GM12891 (cell line): Measurements from ENCODE around the gene SLC43A1.

Source experiments
- DNase-seq: peaks from one replicate; pipeline ENCODE4 v3.0.0; 2011; ENCODE audit warnings: low spot score; ENCODE audit not compliant: insufficient read length
- FAIRE-seq: peaks from 2 replicates; lab custom pipeline; 2011; peaks lifted over from hg19 to GRCh38; lab: Jason Lieb, UNC
- PAX5 ChIP-seq: IDR thresholded peaks from 2 replicates; pipeline ENCODE4 v1.6.1; 2011; ENCODE audit warnings: low read length, moderate library complexity, mild to moderate bottlenecking; ENCODE audit not compliant: insufficient read depth, severe bottlenecking
- POLR2A ChIP-seq: IDR thresholded peaks from 2 replicates; pipeline ENCODE4 v1.6.1; 2011; ENCODE audit warnings: low read depth, low read length, control low read depth
- POLR2AphosphoS5 ChIP-seq: IDR thresholded peaks from 2 replicates; pipeline ENCODE4 v1.6.1; 2011; ENCODE audit warnings: low read depth, low read length, control low read depth
- POU2F2 ChIP-seq: IDR thresholded peaks from 2 replicates; pipeline ENCODE4 v1.6.1; 2011; ENCODE audit warnings: low read depth, mild to moderate bottlenecking, control low read depth, low read length, moderate library complexity
- SPI1 ChIP-seq: IDR thresholded peaks from 2 replicates; pipeline ENCODE4 v1.6.1; 2011; ENCODE audit warnings: low read depth, low read length, control low read depth
- TAF1 ChIP-seq: IDR thresholded peaks from 2 replicates; pipeline ENCODE4 v1.6.1; 2011; ENCODE audit warnings: low read depth, low read length, control low read depth

The SLC43A1 gene

DNA sequence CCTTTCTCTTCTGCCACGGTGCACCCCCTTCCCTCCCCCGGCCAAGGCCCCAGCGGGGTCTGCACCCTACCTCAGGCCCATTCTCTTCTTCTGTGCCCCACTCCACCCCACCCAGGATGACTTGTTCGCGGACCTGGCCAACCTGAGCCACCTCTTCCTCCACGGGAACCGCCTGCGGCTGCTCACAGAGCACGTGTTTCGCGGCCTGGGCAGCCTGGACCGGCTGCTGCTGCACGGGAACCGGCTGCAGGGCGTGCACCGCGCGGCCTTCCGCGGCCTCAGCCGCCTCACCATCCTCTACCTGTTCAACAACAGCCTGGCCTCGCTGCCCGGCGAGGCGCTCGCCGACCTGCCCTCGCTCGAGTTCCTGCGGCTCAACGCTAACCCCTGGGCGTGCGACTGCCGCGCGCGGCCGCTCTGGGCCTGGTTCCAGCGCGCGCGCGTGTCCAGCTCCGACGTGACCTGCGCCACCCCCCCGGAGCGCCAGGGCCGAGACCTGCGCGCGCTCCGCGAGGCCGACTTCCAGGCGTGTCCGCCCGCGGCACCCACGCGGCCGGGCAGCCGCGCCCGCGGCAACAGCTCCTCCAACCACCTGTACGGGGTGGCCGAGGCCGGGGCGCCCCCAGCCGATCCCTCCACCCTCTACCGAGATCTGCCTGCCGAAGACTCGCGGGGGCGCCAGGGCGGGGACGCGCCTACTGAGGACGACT, 39.3 kb downstream of the SLC43A1 start:
- FAIRE-seq (peak; percentile 87), DNase-seq (no peak)
- TF ChIP-seq SPI1 (no peak), POLR2A (no peak), PAX5 (no peak), POU2F2 (no peak), TAF1 (no peak), POLR2AphosphoS5 (no peak)

DNA sequence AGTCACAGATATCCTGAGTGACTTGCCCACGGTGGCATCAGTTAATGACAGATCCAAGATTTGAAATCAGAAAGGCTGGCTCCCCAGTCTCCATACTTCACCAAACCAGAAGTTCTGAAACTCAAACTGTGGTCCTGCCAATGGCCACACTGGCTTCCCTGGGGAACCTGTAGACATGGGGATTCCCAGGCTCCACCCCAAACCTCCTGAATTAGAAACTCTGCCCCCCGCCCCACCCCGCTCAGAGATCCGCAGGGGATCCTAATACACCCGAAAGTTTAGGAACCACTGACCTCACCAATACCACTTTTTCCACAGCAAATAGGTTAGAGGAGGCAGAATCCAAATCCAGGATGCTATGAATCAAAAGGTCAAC, 39.8 kb downstream of the SLC43A1 start:
- no peak for FAIRE-seq
- DNase-seq, result no peak
- TF ChIP-seq POU2F2 (no peak), POLR2A (no peak), TAF1 (no peak), PAX5 (no peak), POLR2AphosphoS5 (no peak), SPI1 (no peak)

DNA sequence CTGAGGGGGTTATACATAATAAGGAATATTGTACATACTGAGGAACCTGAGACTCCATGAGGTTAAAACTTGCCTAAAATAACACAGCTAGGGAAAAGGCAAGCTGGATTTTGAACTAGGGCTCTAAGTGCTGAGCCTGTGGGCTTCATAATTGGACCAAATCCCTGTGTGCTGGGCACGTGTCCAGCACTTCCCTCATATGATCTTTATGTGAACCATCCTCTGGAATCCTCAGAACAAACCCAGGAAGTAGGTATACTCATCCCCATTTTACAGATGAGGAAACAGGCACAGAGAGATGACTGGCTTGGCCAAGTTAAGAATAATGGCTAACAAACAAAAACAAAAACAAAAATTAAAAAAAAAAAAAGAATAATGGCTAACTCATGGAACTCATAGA, 40.3 kb downstream of the SLC43A1 start:
- DNase-seq, result no peak
- TF ChIP-seq POLR2AphosphoS5 (no peak), SPI1 (no peak), POU2F2 (no peak), TAF1 (no peak), POLR2A (no peak), PAX5 (no peak)

DNA sequence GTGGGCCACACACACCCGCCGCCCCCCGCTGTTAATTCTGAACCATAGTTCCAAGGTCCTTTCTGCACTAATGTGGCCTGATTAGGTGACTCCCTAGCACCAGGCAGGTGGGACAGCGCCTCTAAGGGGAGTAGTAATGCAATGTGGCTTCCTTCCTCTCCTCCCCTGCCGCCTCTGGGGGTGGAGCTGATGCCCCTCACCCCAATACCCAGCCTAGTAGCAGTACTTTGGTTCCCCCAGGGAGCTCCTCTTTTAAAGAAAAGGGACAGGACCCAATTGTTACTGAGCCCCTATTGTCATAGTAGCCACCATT, 40.7 kb downstream of the SLC43A1 start:
- TF ChIP-seq PAX5, result no peak
- TF ChIP-seq SPI1, result no peak
- TF ChIP-seq POLR2A, result no peak
- TF ChIP-seq TAF1, result no peak
- TF ChIP-seq POU2F2, result no peak
- TF ChIP-seq POLR2AphosphoS5, result no peak
- DNase-seq (no peak), FAIRE-seq (peak; percentile 38)

More for the DNA sequence above, 40.3 kb downstream of the SLC43A1 start:
- peak; percentile 66 for FAIRE-seq

DNA sequence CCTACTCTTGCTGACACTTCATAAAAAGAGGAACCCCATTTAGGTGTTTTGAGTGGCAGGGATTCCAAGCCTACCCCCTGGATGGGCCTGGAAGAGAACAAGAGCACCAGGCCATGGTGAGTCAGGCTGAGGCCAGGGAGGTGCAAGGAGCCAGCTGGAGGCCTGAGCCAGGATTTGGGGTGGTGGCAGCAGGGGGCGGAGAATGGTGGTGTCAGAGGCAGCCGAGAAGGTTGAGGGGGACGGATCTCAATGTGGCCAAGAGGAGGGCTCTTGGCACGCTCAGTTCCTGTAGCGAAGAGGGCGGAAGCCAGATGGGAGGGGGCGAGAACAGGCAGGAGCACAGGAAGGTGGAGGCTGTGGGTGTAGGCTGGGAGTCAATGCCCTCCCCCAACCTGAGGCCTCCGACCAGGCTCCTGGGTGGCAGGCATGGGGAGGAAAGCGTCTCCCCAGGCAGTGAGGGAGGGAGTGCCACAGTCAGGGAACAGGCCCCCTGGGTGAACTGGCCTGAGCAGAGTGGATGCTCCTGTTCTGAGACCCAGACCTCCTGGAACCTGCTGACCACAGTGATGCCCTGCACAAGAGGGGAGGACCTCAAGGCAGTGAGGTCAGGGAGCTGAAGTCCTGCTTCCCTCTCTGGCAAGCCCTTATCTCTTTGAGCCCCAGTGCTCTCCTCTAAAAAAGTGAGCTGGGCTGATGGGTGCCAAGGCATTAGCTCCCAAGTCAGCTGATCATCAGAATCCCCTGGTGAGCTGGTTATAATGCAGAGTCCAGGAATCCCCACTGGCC, 41.3 kb downstream of the SLC43A1 start:
- peak; percentile 84 for FAIRE-seq
- DNase-seq, result no peak
- peak; percentile 61 for TF ChIP-seq SPI1
- no peak for TF ChIP-seq POLR2AphosphoS5

DNA sequence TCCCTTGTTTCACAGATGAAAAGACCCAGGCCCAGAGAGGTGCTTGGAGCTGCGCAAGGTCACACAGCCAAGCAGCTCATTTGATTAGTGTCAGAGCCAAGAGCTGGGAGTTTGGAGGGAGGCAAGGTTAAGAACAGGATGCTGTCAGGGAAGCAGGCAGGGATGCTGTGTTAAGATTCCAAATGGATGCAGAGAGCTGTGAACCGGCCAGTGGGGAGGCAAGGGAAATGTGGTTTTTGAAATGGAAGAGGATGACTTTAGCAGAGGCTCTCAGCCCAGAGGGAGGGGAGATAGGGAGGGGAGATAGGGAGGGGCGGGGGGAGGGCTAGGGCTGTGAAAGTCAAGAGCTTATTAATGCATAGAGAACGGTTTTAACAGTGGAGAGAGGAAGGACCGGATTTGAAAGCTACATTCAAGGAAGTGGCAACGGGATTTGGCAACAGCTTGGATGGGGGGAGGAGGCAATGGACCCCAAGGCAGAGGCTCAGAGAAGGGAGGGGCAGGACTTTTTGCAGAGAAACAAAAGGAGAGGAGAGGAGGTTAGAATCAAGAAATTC, 42.1 kb downstream of the SLC43A1 start:
- no peak for DNase-seq
- TF ChIP-seq SPI1 (no peak), TAF1 (no peak), POU2F2 (no peak), POLR2A (no peak), PAX5 (no peak), POLR2AphosphoS5 (no peak)
- FAIRE-seq, result no peak

DNA sequence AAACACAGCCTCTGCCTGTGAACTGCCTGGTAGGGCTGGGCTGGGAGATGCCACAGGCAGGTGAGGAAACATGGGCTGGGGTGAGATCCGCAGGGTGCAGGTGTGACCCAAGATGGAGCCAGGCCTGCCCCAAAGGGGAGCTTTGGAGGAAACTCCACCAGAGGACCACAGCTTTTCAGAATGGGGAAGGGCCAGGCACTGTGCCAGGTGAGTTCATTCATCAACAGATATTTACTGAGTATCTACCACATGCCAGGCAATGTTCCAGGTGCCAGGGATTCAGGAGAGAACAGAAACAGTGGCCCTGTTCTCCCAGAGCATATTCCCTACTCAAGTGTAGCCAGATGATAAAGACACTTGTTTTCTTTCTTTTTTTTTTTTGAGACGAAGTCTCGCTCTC, 44.0 kb downstream of the SLC43A1 start:
- TF ChIP-seq POU2F2 (no peak), POLR2AphosphoS5 (no peak), POLR2A (no peak), PAX5 (no peak), TAF1 (no peak), SPI1 (no peak)
- FAIRE-seq (no peak), DNase-seq (no peak)

DNA sequence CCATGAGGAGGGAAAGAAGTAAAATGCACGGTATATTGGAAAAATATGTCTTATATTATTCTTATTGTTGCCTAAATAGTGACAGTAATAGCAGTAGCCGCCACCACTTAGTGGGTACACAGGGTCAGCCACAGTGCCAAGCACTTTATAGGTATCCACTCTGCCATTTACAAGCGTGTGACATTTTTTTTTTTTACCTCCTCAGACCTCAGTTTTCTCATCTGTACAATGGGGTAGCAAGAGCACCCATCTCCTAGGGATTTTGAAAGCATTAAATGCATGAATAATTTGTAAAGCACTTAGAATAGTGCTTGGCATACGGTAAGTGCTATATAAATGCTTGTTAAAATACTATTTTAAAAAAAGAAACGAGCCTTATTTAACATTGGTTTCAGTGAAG, 46.2 kb downstream of the SLC43A1 start:
- no peak for TF ChIP-seq SPI1
- no peak for TF ChIP-seq POU2F2
- TF ChIP-seq PAX5, result no peak
- TF ChIP-seq POLR2AphosphoS5, result no peak
- no peak for TF ChIP-seq POLR2A
- TF ChIP-seq TAF1, result no peak
- no peak for FAIRE-seq
- DNase-seq, result no peak

DNA sequence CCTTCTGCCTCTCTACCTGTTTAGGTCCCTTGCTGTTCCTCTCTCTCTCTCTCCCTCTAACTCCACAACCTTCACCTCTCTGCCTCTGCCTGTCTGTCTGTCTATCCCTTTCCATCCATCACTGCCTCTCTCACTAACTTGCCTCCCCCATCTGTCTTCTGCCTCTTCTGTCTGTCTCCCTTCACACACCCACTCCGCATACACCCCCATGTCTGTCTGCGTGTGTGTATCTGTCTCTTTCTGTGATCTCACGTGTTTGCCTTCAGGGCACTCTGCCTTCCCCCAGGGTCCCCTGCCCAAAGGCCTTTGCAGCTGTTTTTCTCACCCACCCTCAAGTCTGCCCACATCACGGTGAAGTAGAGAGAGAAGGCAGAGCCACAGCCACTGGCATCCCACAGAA, 47.2 kb downstream of the SLC43A1 start:
- DNase-seq, result no peak
- TF ChIP-seq SPI1 (no peak), POLR2A (no peak), POLR2AphosphoS5 (no peak), POU2F2 (no peak), PAX5 (no peak), TAF1 (no peak)
- FAIRE-seq, result no peak
